ENCODE results near the gene HIF3A. TPM values are rescaled to one million over a fixed set of nuclear protein-coding genes. Genes with fewer than 3 reads are reported as not detected.

HIF3A gene
- total RNA-seq, 2 donors from 2014 or later, result 42.8 to 97.6 TPM

GRCh38 chr19:46346821-46347571 is 50.2 kb downstream of the HIF3A start, which contains the start of gene PPP5C:
Gene PPP5C (plus strand): TSS chr19:46347087. CDS start chr19:46347097, 10 bp downstream.
- TF ChIP-seq, protein P1, sequence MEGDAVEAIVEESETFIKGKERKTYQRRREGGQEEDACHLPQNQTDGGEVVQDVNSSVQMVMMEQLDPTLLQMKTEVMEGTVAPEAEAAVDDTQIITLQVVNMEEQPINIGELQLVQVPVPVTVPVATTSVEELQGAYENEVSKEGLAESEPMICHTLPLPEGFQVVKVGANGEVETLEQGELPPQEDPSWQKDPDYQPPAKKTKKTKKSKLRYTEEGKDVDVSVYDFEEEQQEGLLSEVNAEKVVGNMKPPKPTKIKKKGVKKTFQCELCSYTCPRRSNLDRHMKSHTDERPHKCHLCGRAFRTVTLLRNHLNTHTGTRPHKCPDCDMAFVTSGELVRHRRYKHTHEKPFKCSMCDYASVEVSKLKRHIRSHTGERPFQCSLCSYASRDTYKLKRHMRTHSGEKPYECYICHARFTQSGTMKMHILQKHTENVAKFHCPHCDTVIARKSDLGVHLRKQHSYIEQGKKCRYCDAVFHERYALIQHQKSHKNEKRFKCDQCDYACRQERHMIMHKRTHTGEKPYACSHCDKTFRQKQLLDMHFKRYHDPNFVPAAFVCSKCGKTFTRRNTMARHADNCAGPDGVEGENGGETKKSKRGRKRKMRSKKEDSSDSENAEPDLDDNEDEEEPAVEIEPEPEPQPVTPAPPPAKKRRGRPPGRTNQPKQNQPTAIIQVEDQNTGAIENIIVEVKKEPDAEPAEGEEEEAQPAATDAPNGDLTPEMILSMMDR (IDR thresholded peaks at IDR 0.05), result peak; percentile 59 to 88 (median 83)
- peak; percentile 71 for TF ChIP-seq POLR2A (IDR thresholded peaks at IDR 0.05)
- TF ChIP-seq POLR2AphosphoS5 (IDR thresholded peaks at IDR 0.05), result peak; percentile 93
- no peaks in the 10 kb centered on the region for H3K27me3 ChIP-seq (replicated peaks; ENCODE audit: insufficient read depth)
- H3K27ac ChIP-seq, result peak within 1 kb of the TSS; percentile 66 to 83
- intact Hi-C loops (cut with DNase I), result loop anchor here (5.0 kb wide), 1 partner anchor 65 kb away; no protein-coding TSS in a partner anchor
- H3K4me1 ChIP-seq (replicated peaks), result peaks cover 9% of the 10 kb centered on the region
- DNase-seq (ENCODE audit: low spot score), result peak; percentile 85
- peak within 1 kb of the TSS; percentile 56 to 82 for H3K4me3 ChIP-seq
- under 1% methylated on average over 48 of the region's 62 CpGs for WGBS
- H3K36me3 ChIP-seq, result no peaks in the 10 kb centered on the region
- H3K9me3 ChIP-seq, result no peaks in the 10 kb centered on the region

GRCh38 chr19:46347572-46347883 is 50.7 kb downstream of the HIF3A start:
- Histone ChIP-seq H3K27ac (peak overlapping the region in 1 of 2 donors; percentile 83), H3K4me3 (peak overlapping the region; percentile 56 to 82), H3K36me3 (no peaks in the 10 kb centered on the region), H3K4me1 (replicated peaks) (peaks cover 9% of the 10 kb centered on the region), H3K9me3 (no peaks in the 10 kb centered on the region), H3K27me3 (replicated peaks; ENCODE audit: insufficient read depth) (no peaks in the 10 kb centered on the region)
- intact Hi-C loops (cut with DNase I), result loop anchor here (5.0 kb wide), 1 partner anchor 65 kb away; no protein-coding TSS in a partner anchor
- WGBS, result 3% methylated on average over 3 of the region's 3 CpGs
- DNase-seq (ENCODE audit: low spot score), result no peak
- no peak for TF ChIP-seq POLR2A (IDR thresholded peaks at IDR 0.05)
- TF ChIP-seq, protein P1 (IDR thresholded peaks at IDR 0.05), result no peak
- TF ChIP-seq POLR2AphosphoS5 (IDR thresholded peaks at IDR 0.05), result no peak

DNA sequence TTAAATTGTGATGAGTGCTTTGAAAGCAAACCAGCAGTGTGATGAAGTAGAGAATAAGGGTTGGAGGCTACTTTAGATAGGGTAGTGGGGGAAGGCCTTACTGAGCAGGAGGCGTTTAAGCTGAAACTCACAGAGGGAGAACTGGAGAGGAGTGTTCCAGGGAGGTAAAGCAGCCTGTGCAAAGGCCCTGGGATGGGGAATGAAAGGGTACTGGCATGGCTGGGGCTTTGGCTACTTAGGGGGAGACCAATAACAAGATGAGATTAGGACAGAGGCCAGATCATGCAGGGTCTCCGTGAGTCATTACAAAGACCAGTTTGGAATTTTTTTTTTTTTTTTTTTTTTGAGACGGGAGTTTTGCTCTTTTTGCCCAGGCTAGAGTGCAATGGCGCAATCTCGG is 51.1 kb downstream of the HIF3A start:
- Histone ChIP-seq H3K9me3 (no peaks in the 10 kb centered on the region), H3K4me1 (replicated peaks) (peaks cover 9% of the 10 kb centered on the region), H3K4me3 (peak overlapping the region in 1 of 2 donors; percentile 82), H3K27me3 (replicated peaks; ENCODE audit: insufficient read depth) (no peaks in the 10 kb centered on the region), H3K36me3 (no peaks in the 10 kb centered on the region), H3K27ac (no peak overlapping the region)
- intact Hi-C loops (cut with DNase I), result loop anchor here (5.0 kb wide), 1 partner anchor 66 kb away; no protein-coding TSS in a partner anchor
- DNase-seq (ENCODE audit: low spot score), result no peak
- 79% methylated on average over 5 of the region's 5 CpGs for WGBS
- TF ChIP-seq POLR2AphosphoS5 (IDR thresholded peaks at IDR 0.05) (no peak), POLR2A (IDR thresholded peaks at IDR 0.05) (no peak)
- TF ChIP-seq, protein P1 (IDR thresholded peaks at IDR 0.05), result no peak

DNA sequence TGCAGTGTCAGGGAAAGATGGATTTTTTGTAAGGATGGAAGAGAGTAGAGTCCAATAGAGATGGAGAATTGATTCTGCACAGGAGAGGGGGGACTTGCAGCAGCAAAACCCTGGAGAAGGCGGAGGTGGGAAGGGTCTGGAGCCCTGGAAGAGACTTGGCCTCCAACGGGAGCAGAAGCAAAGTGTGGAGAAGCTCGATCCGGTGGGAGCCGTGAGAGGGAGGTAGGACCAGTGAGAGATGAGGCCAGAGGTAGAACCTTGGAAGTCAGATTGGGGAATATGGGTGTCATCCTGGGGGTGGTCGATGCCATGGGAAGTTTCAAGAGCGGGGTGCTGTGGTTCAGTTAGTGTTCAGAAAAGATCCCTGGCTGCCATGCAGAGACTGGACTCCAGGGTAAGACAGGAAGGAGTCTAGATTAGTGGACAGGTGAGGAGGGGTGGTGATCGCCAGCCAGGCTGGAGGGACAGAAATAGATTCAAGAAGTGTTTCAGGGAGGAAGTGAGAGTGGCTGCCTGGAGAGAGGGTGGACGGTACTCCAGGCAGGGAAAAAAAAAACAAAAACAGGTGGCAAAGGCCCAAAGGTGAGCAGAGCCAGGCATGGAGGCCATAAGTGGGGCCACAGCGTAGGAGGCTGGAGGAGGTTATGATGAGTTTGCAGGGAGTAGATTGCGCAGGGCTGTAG is 52.6 kb downstream of the HIF3A start:
- Histone ChIP-seq H3K4me3 (no peak overlapping the region), H3K27ac (no peak overlapping the region), H3K4me1 (replicated peaks) (peaks cover 9% of the 10 kb centered on the region), H3K36me3 (peaks cover 0 to 10% of the 10 kb centered on the region in 2 donors), H3K27me3 (replicated peaks; ENCODE audit: insufficient read depth) (no peaks in the 10 kb centered on the region), H3K9me3 (no peaks in the 10 kb centered on the region)
- TF ChIP-seq, protein P1 (IDR thresholded peaks at IDR 0.05), result no peak
- no peak for TF ChIP-seq POLR2AphosphoS5 (IDR thresholded peaks at IDR 0.05)
- TF ChIP-seq POLR2A (IDR thresholded peaks at IDR 0.05), result no peak
- WGBS, result 82% methylated on average over 11 of the region's 11 CpGs
- DNase-seq (ENCODE audit: low spot score), result no peak
- intact Hi-C loops (cut with DNase I), result loop anchor here (5.0 kb wide), 1 partner anchor 67 kb away; no protein-coding TSS in a partner anchor
